Natural killer cell treated with Interleukin-12 subunit alpha and Interleukin-12 subunit beta and Interleukin-15 and Interleukin-18, amount 100 ng/mL, for 72 hours (primary cell): ENCODE measurements around the gene PPP1CA. TPM values are rescaled to one million over a fixed set of nuclear protein-coding genes. Genes with fewer than 3 reads are reported as not detected.

Source experiments
- ATAC-seq, 2 donors: fragments of 150-1000 bp; cut with Tn5 transposase in 1 of 2; sonication (Bioruptor Pico), chemical (Tn5 transposase) in 1 of 2; 2 replicates each; pipeline ENCODE4 v1.10.0; 2021
- DNase-seq: peaks from one replicate; pipeline ENCODE4 v3.0.0; 2022; ENCODE audit warnings: low spot score
- H3K27ac Mint-ChIP-seq, 2 donors: 1 replicate in 1 of 2; 2 replicates in 1 of 2; pipeline ENCODE4 v1.8.0; 2022; ENCODE audit warnings: mixed read lengths in 2 of 2, mild to moderate bottlenecking in 1 of 2, moderate library complexity in 1 of 2
- H3K27me3 Mint-ChIP-seq, 2 donors: 1 replicate in 1 of 2; 2 replicates in 1 of 2; pipeline ENCODE4 v1.8.0; 2022; ENCODE audit warnings: mixed read lengths in 2 of 2
- H3K36me3 Mint-ChIP-seq: one replicate; pipeline ENCODE4 v1.8.0; 2022; ENCODE audit warnings: mixed read lengths
- H3K4me1 Mint-ChIP-seq, 2 donors: 1 replicate in 1 of 2; 2 replicates in 1 of 2; pipeline ENCODE4 v1.8.0; 2022; ENCODE audit warnings: low read depth in 2 of 2, mixed read lengths in 2 of 2, mild to moderate bottlenecking in 1 of 2
- H3K4me3 Mint-ChIP-seq: one replicate; pipeline ENCODE4 v1.8.0; 2022; ENCODE audit warnings: mixed read lengths
- H3K9me3 Mint-ChIP-seq: 2 replicates; pipeline ENCODE4 v1.8.0; 2022; ENCODE audit warnings: mixed read lengths
- total RNA-seq, 2 donors: library from RNA; stranded (reverse); gene quantifications; one replicate each; pipeline ENCODE4 v1.2.3, GENCODE V29; 2022

PPP1CA gene
- total RNA-seq, 2 donors from 2014 or later = 317 to 378 TPM

DNA sequence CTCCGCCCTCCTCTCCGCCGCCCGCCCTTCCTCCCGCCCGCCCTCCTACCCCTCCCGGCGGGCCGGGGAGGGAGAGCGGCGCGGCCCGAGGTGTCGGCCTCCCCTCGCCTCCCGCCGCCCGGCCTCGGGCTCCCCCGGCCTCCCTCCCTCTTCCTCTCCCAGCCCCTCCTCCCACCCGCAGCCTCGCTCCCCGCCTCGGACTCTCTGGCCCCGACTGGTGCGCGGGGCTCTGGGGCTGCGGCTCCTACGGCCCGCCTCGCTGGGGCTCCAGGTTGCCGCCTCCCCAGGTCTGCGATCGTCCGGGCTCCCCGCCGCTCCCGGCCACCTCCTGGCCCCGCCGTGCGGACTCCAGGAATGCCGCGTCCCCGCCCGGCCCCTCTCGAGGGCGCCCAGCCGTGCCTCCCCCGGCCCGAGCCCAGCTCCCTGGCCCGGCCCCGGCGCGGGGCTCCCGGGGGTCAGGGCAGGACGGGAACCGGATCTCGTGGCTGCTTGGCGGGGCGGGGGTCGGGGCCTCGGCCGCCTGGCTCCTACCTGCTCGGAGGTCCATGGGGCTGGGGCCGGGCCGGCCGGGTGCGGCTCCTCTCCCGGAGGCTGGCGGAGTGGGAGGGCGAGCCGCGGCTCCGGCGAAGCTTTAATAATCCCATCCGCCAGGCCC, 28.5 kb downstream of the PPP1CA start, which contains the start of gene CLCF1:
CLCF1 (minus strand) TSS at position 606 of the 655 bp plus-strand sequence; CDS start at position 547, 59 bp downstream.
- Mint-ChIP-seq H3K4me3 (peak within 1 kb of the TSS; percentile 87), H3K9me3 (no peaks in the 10 kb centered on the region), H3K27ac (peak within 1 kb of the TSS; percentile 60 to 84), H3K27me3 (peaks cover 14 to 16% of the 10 kb centered on the region in 2 donors), H3K4me1 (peaks cover 38 to 47% of the 10 kb centered on the region in 2 donors), H3K36me3 (no peaks in the 10 kb centered on the region)
- ATAC-seq = peak; percentile 52 to 66
- no peak for DNase-seq

GRCh38 chr11:67372321-67372992, 29.2 kb downstream of the PPP1CA start:
- Mint-ChIP-seq H3K9me3 (no peaks in the 10 kb centered on the region), H3K27ac (no peak overlapping the region), H3K36me3 (no peaks in the 10 kb centered on the region), H3K27me3 (peaks cover 14 to 16% of the 10 kb centered on the region in 2 donors), H3K4me1 (peaks cover 44 to 53% of the 10 kb centered on the region in 2 donors), H3K4me3 (no peak overlapping the region)
- ATAC-seq (peak in 1 of 2 donors; percentile 8), DNase-seq (no peak)

DNA sequence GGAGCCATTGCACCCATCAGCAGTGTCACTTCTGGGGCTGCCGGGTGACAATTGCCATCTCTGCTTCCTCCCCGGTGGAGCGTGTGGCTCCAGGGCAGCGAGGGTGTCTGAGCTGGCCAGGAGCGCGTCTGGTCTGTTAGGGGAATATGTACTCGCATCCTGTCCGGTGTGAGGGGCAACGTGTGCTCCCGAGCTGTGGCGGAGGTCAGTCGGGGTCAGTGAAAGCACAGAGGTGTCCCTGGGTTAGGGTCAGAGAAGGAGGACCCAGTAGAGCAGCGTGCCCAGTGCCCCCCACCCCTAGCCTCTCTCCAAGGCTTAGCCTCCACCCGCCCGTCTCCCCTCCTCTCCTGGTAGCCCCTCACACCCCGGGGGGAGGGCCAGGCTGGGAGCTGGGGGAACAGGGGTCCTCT, 29.7 kb downstream of the PPP1CA start:
- H3K36me3 Mint-ChIP-seq = no peaks in the 10 kb centered on the region
- peak overlapping the region in 1 of 2 donors; percentile 12 for H3K27ac Mint-ChIP-seq
- ATAC-seq (no peak), DNase-seq (no peak)
- no peaks in the 10 kb centered on the region for H3K9me3 Mint-ChIP-seq
- H3K27me3 Mint-ChIP-seq = peaks cover 14 to 16% of the 10 kb centered on the region in 2 donors
- H3K4me3 Mint-ChIP-seq = peak overlapping the region; percentile 86
- peaks cover 45 to 53% of the 10 kb centered on the region in 2 donors for H3K4me1 Mint-ChIP-seq

DNA sequence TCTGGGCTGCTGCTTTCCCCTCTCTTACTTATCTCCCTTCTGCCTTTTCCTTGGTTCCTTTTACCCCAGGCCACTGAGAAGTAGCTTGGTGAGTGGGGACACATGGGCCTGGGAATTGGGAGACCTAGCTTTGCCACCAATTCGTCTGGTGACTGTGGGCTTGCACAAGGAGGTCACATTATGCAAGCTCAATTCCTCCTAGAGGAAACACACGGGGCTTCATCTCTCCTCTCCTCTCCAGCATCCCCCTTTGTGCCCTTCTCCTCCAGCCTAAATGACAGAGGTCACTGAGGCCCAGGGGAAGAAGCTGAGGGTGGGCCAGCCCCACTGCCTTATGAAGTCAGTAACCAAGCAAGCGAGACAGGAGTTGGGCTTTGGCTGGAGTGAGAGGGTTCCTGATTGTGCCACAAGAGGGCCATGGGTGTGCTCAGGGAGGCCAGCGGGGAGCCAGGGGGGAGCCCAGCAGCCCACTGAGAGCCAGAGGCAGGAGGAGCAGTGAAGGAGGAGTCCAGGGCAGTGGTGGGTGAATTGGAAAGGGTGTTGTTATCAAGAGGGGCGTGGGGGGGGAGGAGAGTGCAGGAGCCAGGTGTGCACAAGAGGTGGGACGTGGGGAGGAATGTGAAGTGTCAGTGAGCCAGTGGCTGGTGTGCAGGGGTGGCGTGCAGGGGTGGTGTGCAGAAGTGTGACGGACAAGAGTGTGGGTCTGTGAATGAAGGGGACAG, 30.3 kb downstream of the PPP1CA start:
- ATAC-seq (no peak), DNase-seq (no peak)
- H3K27me3 Mint-ChIP-seq = peaks cover 15 to 18% of the 10 kb centered on the region in 2 donors
- H3K36me3 Mint-ChIP-seq = no peaks in the 10 kb centered on the region
- H3K4me1 Mint-ChIP-seq = peaks cover 46 to 54% of the 10 kb centered on the region in 2 donors
- H3K27ac Mint-ChIP-seq = peak overlapping the region in 1 of 2 donors; percentile 12
- no peaks in the 10 kb centered on the region for H3K9me3 Mint-ChIP-seq
- H3K4me3 Mint-ChIP-seq = peak overlapping the region; percentile 86

DNA sequence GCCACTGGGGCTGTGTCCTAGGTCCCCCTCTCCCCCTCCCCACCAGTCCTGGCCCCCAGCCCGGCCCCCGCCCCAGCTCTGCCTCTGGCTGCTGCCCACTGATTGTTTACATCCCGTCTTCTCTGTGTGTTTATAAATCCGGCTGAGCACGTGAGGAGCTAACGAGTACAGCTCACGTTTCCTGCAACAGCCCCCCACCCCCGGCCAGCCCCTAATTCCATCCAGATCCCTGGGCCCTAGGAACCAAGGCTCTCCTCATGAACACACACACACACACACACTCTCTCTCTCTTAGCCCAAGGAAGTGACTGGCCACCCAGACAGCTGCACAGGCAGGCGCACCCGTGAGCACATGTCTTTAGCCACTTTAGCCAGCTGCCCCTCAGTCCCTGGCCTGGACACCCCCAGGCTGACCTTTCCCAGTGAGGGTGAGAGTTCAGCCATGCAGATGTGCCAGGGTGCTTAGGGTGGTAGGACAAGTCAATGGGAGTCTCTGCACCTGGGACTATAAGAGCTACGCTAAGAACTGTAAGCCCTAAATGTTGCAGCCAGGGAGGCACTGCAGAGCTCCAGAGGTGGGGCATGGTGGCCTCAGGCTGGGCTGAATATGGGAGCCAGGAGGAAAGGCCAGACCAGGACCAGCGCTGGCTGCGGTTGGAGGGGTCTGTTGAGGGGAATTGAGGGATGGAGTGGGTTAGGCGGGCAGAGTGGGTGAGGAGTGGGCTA, 31.1 kb downstream of the PPP1CA start:
- peaks cover 54 to 62% of the 10 kb centered on the region in 2 donors for H3K4me1 Mint-ChIP-seq
- no peak for DNase-seq
- H3K9me3 Mint-ChIP-seq = no peaks in the 10 kb centered on the region
- no peak for ATAC-seq
- peaks cover 23 to 26% of the 10 kb centered on the region in 2 donors for H3K27me3 Mint-ChIP-seq
- no peak overlapping the region for H3K27ac Mint-ChIP-seq
- peak overlapping the region; percentile 51 for H3K4me3 Mint-ChIP-seq
- no peaks in the 10 kb centered on the region for H3K36me3 Mint-ChIP-seq

GRCh38 chr11:67369801-67370284, 31.8 kb downstream of the PPP1CA start:
- H3K27me3 Mint-ChIP-seq = peaks cover 23 to 27% of the 10 kb centered on the region in 2 donors
- no peaks in the 10 kb centered on the region for H3K9me3 Mint-ChIP-seq
- ATAC-seq (no peak), DNase-seq (no peak)
- H3K36me3 Mint-ChIP-seq = no peaks in the 10 kb centered on the region
- no peak overlapping the region for H3K4me3 Mint-ChIP-seq
- no peak overlapping the region for H3K27ac Mint-ChIP-seq
- H3K4me1 Mint-ChIP-seq = peaks cover 55 to 67% of the 10 kb centered on the region in 2 donors

GRCh38 chr11:67369275-67369674, 32.4 kb downstream of the PPP1CA start:
- Mint-ChIP-seq H3K27ac (no peak overlapping the region), H3K4me3 (peak overlapping the region; percentile 57), H3K36me3 (no peaks in the 10 kb centered on the region), H3K27me3 (peaks cover 26 to 27% of the 10 kb centered on the region in 2 donors), H3K4me1 (peaks cover 59 to 68% of the 10 kb centered on the region in 2 donors), H3K9me3 (no peaks in the 10 kb centered on the region)
- DNase-seq (no peak), ATAC-seq (no peak)

DNA sequence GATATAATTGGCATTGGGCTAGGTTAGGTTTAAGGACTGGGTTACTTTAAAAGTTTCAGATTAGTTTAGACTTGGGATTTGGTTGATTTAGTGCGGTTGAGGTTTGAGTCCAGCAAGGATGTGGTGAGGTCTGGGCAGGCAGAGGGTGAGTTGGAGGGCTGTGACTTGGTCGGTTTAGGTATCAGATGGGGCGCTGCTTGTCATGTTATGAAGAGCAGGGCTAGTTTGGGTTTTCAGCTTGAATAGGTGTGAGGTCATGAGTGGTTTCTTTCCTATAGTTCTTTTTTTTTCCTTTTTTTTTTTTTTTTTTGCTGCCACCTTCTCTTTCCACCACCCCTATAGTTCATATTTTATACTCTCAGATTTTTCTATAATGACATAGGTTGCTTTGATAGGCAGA, 33.0 kb downstream of the PPP1CA start:
- Mint-ChIP-seq H3K4me1 (peaks cover 58 to 63% of the 10 kb centered on the region in 2 donors), H3K9me3 (no peaks in the 10 kb centered on the region), H3K27me3 (peaks cover 26 to 27% of the 10 kb centered on the region in 2 donors), H3K27ac (peak overlapping the region in 1 of 2 donors; percentile 55), H3K4me3 (peak overlapping the region; percentile 57), H3K36me3 (no peaks in the 10 kb centered on the region)
- DNase-seq (peak; percentile 80), ATAC-seq (peak; percentile 79 to 87)

DNA sequence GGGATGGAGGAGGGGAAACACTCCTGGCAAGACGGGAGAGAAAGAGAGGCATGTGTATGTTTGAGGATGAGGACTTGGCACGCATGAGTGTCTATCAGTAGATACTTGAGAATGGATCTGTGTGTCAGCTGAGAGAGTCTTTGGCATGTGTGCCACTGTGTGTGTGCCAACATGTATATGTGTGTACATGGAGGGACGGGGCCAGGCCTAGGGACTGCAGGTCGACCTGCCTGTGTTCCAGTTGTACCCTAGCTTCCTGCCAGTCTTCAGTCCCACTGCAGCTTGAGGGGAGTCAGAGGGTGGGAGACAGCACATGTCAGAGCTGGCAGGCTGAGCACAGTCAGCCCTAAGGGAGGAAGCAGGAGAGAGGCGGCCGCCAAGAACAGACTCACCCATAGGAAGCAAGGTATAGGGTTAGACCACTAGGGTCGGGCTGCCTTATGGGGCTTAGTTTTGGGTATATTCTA, 33.9 kb downstream of the PPP1CA start:
- ATAC-seq (no peak), DNase-seq (no peak)
- Mint-ChIP-seq H3K36me3 (no peaks in the 10 kb centered on the region), H3K4me3 (peak overlapping the region; percentile 57), H3K4me1 (peaks cover 58 to 60% of the 10 kb centered on the region in 2 donors), H3K9me3 (no peaks in the 10 kb centered on the region), H3K27ac (peak overlapping the region in 1 of 2 donors; percentile 55), H3K27me3 (peaks cover 27 to 28% of the 10 kb centered on the region in 2 donors)

DNA sequence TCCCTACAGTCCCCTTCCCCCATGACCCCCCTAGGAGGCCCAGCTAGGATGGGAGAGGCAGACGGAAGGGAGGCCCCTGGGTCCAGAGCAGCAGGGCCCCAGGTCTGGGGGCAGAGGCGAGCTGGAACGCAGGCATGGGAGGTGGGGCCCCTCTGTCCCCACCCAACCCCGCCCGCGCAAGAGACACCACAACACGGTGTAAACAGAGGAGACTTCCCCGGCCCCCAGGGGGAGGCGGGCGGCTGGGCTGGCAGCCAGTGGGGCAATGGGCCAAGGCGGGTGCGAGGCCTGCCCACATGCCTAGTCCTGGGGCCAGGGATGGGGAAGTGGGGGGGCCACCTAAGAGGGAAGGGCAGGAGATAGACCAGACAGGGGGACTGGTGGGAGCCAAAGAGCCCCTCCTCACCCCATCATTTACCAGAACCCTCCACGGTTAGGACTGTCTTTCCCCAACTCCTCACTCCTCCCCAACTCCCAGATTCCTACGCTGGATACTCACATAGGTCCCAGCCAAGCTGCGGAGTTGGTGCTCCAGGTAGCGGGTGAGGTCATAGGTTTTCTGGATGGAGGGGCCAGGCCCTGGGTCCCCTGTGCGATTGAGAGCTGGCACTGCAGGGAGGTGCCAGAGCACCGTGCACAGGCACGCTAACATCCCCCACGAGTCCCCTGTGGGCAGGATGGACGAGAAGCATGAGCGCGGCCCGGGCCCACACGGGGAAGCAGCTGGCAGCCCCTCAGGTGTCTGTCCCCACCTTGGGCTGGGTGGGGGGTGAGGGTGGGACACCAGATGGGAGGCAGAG, 34.5 kb downstream of the PPP1CA start:
- Mint-ChIP-seq H3K4me3 (no peak overlapping the region), H3K27me3 (peaks cover 27 to 30% of the 10 kb centered on the region in 2 donors), H3K9me3 (no peaks in the 10 kb centered on the region), H3K4me1 (peaks cover 58 to 60% of the 10 kb centered on the region in 2 donors), H3K36me3 (no peaks in the 10 kb centered on the region), H3K27ac (peak overlapping the region in 1 of 2 donors; percentile 55)
- DNase-seq (no peak), ATAC-seq (no peak)

DNA sequence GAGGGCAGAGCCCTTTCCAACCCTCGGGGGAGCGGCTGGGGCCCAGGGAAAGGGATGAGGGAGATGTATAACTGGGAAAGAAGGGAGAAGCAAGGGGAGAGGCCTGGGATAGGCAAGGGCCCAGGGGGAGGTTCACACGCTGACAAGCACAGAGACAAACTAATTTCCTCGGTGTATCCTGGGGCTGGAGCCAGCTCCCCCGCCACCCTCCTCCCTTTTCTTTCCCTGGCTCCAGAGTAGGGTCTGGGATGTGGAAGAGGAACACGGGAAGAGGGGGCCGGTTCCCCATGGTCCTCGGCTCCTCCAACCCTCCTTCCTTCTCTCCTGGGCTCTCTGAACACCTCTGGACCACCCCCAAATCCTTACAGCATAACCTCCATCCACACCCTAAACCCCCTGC, 35.1 kb downstream of the PPP1CA start:
- ATAC-seq (no peak), DNase-seq (no peak)
- Mint-ChIP-seq H3K36me3 (no peaks in the 10 kb centered on the region), H3K27me3 (peaks cover 23 to 31% of the 10 kb centered on the region in 2 donors), H3K4me1 (peaks cover 54 to 56% of the 10 kb centered on the region in 2 donors), H3K9me3 (no peaks in the 10 kb centered on the region), H3K4me3 (peak overlapping the region; percentile 1), H3K27ac (no peak overlapping the region)

- Mint-ChIP-seq H3K36me3 (no peaks in the 10 kb centered on the region), H3K9me3 (no peaks in the 10 kb centered on the region), H3K4me3 (peak overlapping the region; percentile 1), H3K4me1 (peaks cover 48 to 49% of the 10 kb centered on the region in 2 donors), H3K27ac (no peak overlapping the region), H3K27me3 (peaks cover 22 to 29% of the 10 kb centered on the region in 2 donors)
- ATAC-seq (no peak), DNase-seq (no peak)
Measured at GRCh38 chr11:67365736-67366444, 35.8 kb downstream of the PPP1CA start.
